Measurements from ENCODE around the gene VTI1A. TPM values are rescaled to one million over a fixed set of nuclear protein-coding genes. Genes with fewer than 3 reads are reported as not detected.

Gene VTI1A
- total RNA-seq, 1 experiment from 2014 or later: 28.6 TPM

DNA sequence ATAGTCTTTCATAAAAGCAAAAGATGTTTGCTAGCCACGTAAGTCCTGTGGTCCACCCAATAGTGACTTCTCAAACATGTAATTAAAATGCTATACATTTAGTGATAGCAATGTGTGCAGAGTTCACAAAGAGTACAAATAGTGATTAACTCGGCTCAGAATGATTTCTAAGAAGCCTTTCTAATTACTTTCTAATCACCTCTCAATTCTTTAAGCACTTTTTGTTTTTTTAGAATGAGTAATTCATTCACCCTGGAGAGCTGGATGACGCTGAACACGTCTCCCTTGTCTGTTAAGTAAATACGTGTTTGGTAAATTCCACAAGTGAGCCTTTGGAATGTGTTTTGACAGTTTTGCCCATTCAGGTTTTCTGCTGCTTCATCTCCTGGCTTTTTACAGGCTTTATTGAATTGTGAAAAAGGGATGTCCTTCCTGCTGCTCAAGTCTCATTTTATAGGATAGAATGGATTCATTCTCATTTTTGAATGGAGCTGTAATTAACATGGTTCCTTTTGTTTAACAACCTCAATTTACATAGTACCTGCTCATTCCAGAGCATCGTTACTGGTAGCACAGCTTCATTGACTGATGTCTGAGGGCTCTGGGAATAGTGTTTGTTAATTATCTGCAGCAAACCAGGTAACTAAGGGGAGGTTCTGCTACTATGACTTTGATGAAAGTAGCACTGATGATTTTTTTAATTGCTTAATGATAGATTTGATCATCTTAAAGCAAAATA lies 212.1 kb downstream of the VTI1A start:
- peak; percentile 4 for DNase-seq
- Mint-ChIP-seq H3K27ac (ENCODE audit: unreplicated experiment) (no peak overlapping the region), H3K4me3 (ENCODE audit: low read depth, unreplicated experiment) (no peak overlapping the region), H3K27me3 (ENCODE audit: unreplicated experiment) (no peaks in the 10 kb centered on the region), H3K4me1 (ENCODE audit: low read depth, unreplicated experiment) (peaks cover 16% of the 10 kb centered on the region), H3K36me3 (ENCODE audit: insufficient read depth, unreplicated experiment) (no peaks in the 10 kb centered on the region), H3K9me3 (ENCODE audit: low read depth, unreplicated experiment) (no peaks in the 10 kb centered on the region)
- CTCF ChIA-PET: interaction anchor here (0.7 kb wide), 1 partner anchor 726 kb away, joined by 3 read pairs; no protein-coding TSS in a partner anchor
- intact Hi-C loops (cut with micrococcal nuclease; ENCODE audit: unreplicated experiment): no loop called here
- TF ChIP-seq CTCF (IDR thresholded peaks at IDR 0.05; ENCODE audit: unreplicated experiment): no peak
- BruUV-seq (replicated peaks): no TSS peak

DNA sequence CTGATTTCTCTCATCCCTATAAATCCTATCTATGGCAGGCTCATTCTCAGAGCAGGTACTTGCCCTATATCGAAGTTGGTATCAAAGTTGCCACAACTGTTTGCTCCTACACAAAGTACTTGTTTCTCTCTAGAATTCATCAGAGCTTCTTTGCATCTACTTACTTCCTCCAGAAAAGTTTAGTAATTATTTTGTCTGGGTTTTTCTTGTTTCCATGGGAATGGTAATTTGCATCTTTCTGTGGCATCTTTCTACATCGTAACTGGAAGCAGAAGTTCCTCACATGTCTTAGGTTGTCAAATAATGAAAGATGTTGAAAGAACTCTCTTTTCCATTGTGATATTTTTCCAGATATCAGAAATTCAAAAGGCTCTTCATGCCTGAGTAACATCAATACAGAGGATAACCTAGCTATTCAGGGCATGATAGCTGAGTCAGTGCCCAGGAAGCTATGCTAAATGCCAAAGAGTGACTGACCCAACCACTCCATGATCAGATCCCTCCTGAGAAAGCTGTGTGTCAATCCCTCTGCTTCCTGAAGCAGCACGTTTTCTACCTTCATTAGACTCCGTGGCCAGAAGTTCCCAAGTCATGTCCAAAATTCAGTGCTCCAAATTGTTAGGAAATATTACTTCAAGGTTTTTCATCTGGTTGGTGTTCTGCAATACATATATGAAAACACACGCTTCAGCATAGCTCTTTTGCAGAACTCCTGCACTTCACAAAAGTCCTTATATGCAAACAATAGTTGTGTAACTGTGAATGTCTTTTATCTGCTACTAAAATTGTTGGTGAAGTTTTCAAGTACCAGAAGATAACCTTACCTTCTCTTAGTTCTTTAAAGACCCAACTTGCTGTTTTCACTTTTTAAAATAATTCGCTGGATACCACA lies 216.5 kb downstream of the VTI1A start:
- Mint-ChIP-seq H3K27ac (ENCODE audit: unreplicated experiment) (no peak overlapping the region), H3K9me3 (ENCODE audit: low read depth, unreplicated experiment) (no peaks in the 10 kb centered on the region), H3K4me1 (ENCODE audit: low read depth, unreplicated experiment) (peaks cover 7% of the 10 kb centered on the region), H3K4me3 (ENCODE audit: low read depth, unreplicated experiment) (no peak overlapping the region), H3K36me3 (ENCODE audit: insufficient read depth, unreplicated experiment) (no peaks in the 10 kb centered on the region), H3K27me3 (ENCODE audit: unreplicated experiment) (no peaks in the 10 kb centered on the region)
- BruUV-seq (replicated peaks): no TSS peak
- TF ChIP-seq CTCF (IDR thresholded peaks at IDR 0.05; ENCODE audit: unreplicated experiment): no peak
- CTCF ChIA-PET: no interaction called here
- intact Hi-C loops (cut with micrococcal nuclease; ENCODE audit: unreplicated experiment): no loop called here
- no peak for DNase-seq

- BruUV-seq (replicated peaks): no TSS peak
- Mint-ChIP-seq H3K36me3 (ENCODE audit: insufficient read depth, unreplicated experiment) (no peaks in the 10 kb centered on the region), H3K9me3 (ENCODE audit: low read depth, unreplicated experiment) (no peaks in the 10 kb centered on the region)
Measured at GRCh38 chr10:112666094-112666493, 219.1 kb downstream of the VTI1A start.

DNA sequence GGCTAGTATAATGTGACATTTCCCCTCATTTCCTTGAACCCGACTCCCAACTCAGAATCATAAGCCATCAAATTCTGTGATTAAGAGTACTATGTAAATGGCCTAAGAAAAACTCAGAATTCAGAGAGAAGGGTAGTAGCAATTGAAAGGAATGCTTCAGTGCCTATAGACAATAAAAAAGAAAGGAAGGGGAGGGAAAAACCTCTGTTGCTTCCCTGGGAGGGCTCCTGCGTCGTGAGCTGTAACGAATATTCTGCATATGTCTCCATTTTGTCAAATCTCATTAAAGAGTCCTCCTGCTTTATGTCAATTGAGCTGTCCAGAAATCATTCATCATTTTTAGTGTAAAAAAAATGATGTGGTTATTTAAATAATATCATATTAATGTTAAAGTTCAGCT lies 223.0 kb downstream of the VTI1A start:
- intact Hi-C loops (cut with micrococcal nuclease; ENCODE audit: unreplicated experiment): no loop called here
- Mint-ChIP-seq H3K9me3 (ENCODE audit: low read depth, unreplicated experiment) (no peaks in the 10 kb centered on the region), H3K27ac (ENCODE audit: unreplicated experiment) (no peak overlapping the region), H3K36me3 (ENCODE audit: insufficient read depth, unreplicated experiment) (no peaks in the 10 kb centered on the region), H3K4me3 (ENCODE audit: low read depth, unreplicated experiment) (no peak overlapping the region), H3K4me1 (ENCODE audit: low read depth, unreplicated experiment) (peaks cover 41% of the 10 kb centered on the region), H3K27me3 (ENCODE audit: unreplicated experiment) (no peaks in the 10 kb centered on the region)
- BruUV-seq (replicated peaks): no TSS peak
- CTCF ChIA-PET: no interaction called here
- TF ChIP-seq CTCF (IDR thresholded peaks at IDR 0.05; ENCODE audit: unreplicated experiment): no peak
- DNase-seq: no peak

More at GRCh38 chr10:112666094-112666493, 219.1 kb downstream of the VTI1A start:
- no peak for TF ChIP-seq CTCF (IDR thresholded peaks at IDR 0.05; ENCODE audit: unreplicated experiment)
- peaks cover 12% of the 10 kb centered on the region for H3K4me1 Mint-ChIP-seq (ENCODE audit: low read depth, unreplicated experiment)
- DNase-seq: no peak
- no peak overlapping the region for H3K4me3 Mint-ChIP-seq (ENCODE audit: low read depth, unreplicated experiment)
- no peak overlapping the region for H3K27ac Mint-ChIP-seq (ENCODE audit: unreplicated experiment)
- H3K27me3 Mint-ChIP-seq (ENCODE audit: unreplicated experiment): no peaks in the 10 kb centered on the region
- CTCF ChIA-PET: no interaction called here
- intact Hi-C loops (cut with micrococcal nuclease; ENCODE audit: unreplicated experiment): no loop called here

Measured in Calu3 (cell line).